Adrenal gland (tissue), 5 donors: ENCODE measurements around the gene MGAT5B.

Source experiments
- POLR2A ChIP-seq, 2 donors: fragments of 450-650 bp; IDR thresholded peaks; one replicate each; pipeline ENCODE4 v1.6.1; 2017; ENCODE audit warnings: antibody characterized with exemption in 2 of 2, mild to moderate bottlenecking in 2 of 2, moderate library complexity in 1 of 2
- TF ChIP-seq, protein P1 (sequence below), 6 experiments: fragments of 450-650 bp in 4 of 6; fragments of 200-600 bp in 2 of 6; sonication (generic) in 1 of 6; IDR thresholded peaks; 1 replicate in 5 of 6; 2 replicates in 1 of 6; pipeline versions ENCODE4 v1.5.1 to v1.8.0; 2016 to 2021; ENCODE audit warnings: antibody characterized with exemption in 6 of 6, mild to moderate bottlenecking in 2 of 6, moderate library complexity in 1 of 6
- donor health status: DM: no; HTN: no; CAD: no.

DNA sequence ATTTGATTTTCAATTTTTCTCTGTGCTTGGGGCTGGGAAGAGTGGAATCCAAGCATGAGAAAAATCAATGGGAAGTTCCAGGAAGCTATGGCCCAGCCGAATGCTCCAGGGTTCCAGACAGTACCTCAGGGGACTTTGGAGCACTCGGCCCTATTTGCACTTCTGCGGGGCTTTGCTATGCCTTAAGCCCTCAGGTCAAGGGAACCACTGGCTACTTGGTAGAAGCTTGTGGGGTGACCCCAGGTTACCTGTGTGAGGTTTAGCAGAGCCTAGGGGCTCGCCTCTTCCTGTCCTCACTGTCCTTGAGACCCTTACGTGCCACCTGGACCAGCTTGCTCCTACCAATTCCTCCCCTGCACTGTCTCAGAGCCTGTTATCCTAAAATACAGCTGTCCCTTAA is 121.3 kb downstream of the MGAT5B start:
- TF ChIP-seq, protein P1, sequence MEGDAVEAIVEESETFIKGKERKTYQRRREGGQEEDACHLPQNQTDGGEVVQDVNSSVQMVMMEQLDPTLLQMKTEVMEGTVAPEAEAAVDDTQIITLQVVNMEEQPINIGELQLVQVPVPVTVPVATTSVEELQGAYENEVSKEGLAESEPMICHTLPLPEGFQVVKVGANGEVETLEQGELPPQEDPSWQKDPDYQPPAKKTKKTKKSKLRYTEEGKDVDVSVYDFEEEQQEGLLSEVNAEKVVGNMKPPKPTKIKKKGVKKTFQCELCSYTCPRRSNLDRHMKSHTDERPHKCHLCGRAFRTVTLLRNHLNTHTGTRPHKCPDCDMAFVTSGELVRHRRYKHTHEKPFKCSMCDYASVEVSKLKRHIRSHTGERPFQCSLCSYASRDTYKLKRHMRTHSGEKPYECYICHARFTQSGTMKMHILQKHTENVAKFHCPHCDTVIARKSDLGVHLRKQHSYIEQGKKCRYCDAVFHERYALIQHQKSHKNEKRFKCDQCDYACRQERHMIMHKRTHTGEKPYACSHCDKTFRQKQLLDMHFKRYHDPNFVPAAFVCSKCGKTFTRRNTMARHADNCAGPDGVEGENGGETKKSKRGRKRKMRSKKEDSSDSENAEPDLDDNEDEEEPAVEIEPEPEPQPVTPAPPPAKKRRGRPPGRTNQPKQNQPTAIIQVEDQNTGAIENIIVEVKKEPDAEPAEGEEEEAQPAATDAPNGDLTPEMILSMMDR (IDR thresholded peaks at IDR 0.05), result no peak
- no peak for TF ChIP-seq POLR2A (IDR thresholded peaks at IDR 0.05)
